GM19193 (cell line): ENCODE data around the gene F11.

Source experiments
- POLR2A ChIP-seq: IDR thresholded peaks from 4 replicates; pipeline ENCODE4 v1.6.1; 2011; ENCODE audit not compliant: insufficient read depth, insufficient read length; ENCODE audit errors: extremely low read depth

Gene F11

DNA sequence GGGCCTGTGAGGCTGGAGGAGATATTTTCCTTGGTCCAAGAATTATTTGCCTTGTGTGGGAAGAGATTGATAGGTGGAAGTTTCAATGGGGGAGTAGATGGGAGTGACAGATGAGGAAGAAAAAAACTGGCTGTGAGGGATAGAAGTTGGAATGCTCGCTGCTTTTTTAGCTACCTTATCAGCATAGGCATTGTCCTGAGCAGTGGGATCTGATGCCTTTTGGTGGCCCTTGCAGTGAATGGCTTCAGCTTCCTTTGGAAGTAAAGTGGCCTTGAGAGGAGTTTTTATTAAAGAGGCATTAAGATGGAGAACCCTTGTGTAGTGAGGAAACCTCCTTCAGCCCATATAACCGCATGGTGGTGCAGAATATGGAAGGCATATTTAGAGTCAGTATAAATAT is 22.7 kb upstream of the F11 start:
- TF ChIP-seq POLR2A = no peak

DNA sequence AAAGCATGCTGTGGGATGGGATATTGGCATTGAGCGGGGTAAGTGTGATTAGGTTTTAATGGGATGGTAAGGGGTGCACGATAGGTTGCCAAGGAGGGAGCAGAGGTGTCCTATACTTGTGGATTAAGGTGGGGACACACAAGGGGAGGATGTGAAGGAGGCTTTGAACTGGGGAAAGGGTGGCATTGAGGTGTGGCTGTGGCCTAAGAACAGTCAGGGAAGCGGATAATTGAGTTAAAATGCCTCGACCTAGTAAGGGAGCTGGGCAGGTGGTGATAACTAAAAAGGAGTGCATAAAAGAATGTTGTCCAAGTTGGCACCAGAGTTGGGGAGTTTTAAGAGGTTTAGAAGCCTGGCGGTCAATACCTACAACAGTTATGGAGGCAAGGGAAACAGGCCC is 21.2 kb upstream of the F11 start:
- no peak for TF ChIP-seq POLR2A

DNA sequence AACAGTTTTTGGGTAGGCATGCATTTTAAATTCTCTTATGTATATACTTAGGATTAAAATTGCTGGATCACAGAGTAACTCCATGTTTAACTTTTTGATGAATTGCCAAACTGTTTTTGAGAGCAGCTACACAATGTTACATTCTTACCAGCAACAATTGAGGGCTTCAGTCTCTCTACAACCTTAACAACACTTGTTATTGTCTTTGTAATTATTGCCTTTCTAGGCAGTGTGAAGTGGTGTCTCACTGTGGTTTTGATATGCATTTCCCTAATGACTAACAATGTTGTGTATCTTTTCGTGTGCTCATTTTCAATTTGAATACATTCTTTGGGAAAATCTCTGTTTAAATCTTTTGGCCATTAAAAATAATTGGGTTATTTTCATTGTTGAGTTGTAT is 17.3 kb upstream of the F11 start:
- no peak for TF ChIP-seq POLR2A

DNA sequence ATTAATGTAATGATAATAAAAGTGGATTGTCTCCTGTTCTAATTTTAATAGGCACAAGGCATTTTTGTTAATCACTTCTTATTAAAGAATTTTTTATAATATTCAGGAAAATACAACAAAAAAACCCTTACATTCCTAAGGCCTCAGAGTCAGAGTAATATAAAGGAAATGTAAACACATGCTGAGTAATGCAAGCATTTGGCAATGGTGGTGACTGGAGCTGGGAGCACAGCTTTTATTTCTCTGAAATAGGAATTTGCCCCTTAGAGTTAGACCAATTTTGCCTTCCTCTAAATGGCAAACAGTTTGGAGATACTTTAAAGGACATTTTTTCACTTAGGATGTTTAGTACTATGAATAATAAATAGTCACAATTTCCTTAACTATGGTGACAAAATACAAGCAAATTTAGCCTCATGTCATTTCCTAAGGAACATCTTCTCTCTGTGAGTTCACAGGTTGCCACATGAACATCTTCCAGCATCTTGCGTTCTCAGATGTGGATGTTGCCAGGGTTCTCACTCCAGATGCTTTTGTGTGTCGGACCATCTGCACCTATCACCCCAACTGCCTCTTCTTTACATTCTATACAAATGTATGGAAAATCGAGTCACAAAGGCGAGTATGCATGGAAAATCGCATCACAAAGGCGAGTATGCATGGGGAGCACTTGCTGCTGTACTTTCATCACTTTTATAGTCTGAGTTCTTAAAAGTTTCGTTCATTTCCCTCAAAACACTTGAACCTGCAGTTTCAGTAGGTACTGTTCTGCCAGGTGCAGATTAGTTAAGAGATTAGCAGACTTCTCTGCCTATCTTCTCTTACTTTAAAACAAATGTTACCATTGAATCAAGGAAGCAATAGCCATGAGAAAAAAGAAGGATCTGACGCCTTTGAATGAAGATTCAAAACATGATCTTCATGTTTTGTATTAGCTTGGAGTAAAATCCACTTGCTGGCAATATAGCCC is 15.9 kb upstream of the F11 start:
- no peak for TF ChIP-seq POLR2A

DNA sequence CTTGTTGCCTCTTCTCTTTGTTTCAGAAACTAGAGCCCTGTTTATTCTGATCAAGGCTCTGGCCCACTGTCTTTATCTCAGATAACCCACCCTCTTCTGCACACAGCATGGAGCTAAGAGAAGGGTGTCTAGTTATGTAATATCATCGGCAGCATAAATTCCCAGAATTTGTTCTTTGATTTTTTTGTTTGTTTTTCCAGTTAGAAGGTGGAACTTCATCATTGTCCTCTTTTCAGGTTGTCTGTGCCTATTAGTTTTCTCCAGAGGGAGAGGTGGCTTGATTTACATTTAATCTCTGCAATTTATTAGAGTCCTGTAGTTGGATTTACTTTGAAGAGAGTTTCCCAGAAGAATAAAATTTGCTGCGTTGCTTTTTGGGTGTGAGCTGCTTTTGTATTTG is 15.2 kb upstream of the F11 start:
- no peak for TF ChIP-seq POLR2A

DNA sequence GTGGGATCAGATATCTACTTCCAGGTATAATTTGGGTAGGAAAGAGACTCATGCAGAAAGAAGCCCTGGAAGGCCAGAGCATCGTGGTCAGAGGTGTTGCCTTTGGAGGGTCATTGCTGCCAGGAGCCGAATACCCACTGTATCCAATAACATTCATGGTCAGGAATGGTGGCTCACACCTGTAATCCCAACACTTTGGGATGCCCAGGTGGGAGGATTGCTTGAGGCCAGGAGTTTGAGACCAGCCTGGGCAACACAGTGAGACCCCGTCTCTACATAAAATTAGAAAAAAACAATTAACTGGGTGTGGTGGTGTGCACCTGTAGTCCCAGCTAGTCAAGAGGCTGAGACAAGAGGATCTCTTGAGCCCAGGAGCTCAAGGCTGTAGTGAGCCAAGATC is 10.9 kb upstream of the F11 start:
- no peak for TF ChIP-seq POLR2A

DNA sequence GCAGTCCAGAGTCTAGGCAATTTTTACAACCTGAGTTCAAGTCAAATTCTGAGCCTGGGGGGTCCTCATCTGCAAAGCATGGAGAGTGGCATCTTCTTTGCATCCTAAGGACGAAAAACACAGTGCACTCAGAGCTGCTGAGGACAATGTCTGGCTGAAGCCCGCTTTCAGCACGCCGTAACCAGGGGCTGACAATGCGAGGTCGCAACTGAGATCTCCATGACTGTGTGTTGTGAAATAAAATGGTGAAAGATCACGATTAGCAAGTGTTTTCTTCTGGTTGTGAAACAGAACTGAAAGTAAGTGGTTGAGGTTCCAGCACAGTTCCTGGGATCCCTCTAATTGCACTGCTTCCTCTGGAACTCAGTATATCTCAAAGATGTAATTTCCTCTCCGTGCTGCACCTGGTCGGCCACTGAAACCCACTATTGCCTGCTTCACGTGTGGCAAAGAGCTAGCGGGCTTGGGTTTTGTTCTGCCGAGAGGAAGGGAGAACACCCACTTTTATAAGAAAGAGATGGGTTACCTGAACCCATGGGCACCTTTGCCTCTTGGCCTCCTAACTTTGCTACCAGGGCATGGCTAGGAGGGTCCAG is 7.7 kb upstream of the F11 start:
- TF ChIP-seq POLR2A = no peak

DNA sequence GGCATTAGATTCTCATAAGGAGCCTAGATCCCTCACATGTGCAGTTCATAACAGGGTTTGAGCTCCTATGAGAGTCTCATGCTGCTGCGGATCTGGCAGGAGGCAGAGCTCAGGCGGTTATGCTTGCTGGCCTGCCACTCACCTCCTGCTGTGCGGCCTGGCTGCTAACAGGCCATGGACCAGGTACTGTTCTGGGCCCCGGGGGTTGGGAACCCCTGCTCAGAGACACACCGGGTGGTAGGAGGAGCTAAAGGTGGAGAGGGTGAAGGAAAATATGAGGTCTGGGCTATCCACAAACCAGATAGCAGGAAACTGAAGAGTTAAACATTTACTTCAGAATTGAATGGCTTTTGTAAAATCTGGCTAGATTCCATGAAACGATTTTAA is 5.9 kb upstream of the F11 start:
- no peak for TF ChIP-seq POLR2A

DNA sequence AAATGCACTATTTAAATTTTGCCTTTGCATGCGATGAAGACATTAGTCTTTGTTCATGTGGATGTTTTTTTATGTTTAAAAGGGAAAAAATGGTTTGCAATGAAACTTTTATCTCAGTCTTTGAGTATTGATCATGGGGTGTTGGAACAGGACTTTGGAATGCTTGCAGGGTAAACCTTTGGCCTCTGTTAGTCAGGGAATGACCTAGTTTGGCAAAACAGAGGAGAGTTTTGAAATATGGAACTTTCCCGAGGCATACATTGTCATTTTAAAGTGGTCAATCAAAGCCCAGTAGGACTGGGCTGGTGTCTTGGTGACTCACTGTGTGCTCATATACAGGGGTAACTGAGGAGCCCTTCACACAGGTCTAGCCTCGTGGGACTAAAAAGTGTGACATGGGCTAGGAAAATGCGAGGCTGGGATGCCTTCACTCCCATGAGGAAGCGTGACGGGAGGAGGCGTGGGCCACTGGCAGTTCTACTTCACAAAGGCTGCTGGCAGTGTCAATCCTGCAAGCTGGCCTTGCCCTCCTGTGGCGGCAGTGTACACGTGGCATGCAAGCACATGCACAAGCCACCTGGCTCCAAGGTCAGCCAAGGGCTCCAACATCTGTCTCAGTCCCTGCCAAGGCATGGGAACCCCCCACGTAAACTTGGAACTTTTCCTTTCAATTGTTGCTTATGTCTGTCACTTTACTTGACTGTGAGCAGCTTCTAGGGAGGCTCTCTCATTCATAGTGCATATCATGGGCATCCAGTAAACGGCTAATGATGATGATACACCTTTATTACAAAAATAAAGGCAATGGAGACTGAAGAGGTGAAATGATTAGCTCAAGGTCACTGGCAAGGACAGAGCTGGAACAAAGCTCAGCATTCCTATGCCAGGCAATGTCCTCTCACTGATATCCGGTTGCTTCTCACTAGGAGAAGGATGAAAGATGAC is 5.2 kb upstream of the F11 start:
- TF ChIP-seq POLR2A = no peak

DNA sequence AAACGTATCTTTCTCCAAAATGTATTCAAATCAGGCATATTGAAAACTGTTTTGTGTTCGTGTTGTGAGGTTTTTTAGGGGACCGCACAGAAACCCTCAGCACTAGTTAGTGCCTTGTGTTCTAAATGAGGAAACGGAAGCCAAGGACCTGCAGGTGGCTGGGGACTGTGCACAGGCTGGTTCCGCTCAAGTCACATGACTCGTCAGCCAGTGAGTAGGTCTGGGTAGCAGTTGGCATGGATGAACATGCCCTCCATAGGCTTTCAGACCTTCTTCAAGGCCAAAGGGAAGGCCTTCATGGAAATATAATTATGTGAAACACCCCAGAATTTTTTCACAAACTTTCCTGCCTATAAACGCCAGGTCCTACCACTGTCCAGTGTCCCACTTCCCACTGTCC is 1.3 kb upstream of the F11 start:
- TF ChIP-seq POLR2A = no peak

DNA sequence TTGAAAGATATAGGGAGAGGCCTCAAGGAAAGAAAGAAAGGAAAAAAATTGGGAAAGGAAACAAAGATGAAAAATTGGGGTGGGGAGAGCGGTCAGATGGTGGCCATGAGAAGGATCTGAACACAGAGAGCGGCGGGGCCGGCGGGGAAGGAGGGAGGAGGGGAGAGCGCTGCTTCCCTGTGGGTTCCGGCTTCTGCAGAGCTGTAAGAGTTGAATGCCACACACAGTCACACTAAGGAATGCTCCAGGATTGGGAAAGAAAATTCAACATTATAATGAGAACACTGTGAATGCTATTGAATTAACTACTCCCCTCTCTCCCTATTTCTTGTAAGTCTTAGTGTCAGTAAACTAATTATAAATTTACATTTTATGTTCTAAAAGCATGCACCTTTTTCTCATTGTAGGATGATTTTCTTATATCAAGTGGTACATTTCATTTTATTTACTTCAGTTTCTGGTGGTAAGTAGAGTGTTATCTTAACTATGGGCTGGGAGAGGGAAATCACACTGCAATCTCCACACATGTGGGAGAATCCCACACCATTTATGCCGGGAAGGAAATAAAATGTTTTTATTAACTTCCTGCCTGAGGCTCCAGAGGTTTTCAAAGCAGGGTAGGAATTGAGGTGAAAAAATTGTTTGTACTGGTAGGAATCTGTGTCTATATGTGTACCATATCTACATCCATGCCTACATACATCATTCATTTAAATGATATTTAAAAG is 904 bp downstream of the F11 start:
- TF ChIP-seq POLR2A = no peak

DNA sequence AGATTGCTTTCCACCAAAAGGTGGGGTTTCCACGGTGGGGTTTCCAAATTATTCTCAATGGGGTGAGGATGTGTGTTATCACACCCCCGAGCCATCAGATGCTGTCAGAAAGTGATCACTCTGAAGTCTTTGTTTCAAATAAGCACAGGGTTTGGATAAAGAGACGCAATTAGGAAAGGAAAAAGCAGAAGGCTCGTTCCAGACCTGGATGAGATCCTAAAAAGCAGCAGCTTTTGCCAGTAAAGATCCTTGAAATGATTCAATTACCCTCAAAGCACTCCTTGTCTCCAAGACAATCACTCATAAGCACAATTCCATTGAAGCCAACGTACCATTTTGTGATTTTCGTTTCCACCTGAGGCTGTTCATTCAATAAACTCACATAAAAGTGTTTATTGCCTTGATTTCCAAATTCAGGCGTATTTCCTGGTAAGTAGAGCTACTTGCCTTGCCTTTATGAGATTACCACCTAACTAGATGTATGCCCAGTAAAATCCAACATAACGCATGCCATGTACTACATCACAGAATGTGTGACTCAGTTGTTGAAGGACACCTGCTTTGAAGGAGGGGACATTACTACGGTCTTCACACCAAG is 5.2 kb downstream of the F11 start:
- TF ChIP-seq POLR2A = no peak

DNA sequence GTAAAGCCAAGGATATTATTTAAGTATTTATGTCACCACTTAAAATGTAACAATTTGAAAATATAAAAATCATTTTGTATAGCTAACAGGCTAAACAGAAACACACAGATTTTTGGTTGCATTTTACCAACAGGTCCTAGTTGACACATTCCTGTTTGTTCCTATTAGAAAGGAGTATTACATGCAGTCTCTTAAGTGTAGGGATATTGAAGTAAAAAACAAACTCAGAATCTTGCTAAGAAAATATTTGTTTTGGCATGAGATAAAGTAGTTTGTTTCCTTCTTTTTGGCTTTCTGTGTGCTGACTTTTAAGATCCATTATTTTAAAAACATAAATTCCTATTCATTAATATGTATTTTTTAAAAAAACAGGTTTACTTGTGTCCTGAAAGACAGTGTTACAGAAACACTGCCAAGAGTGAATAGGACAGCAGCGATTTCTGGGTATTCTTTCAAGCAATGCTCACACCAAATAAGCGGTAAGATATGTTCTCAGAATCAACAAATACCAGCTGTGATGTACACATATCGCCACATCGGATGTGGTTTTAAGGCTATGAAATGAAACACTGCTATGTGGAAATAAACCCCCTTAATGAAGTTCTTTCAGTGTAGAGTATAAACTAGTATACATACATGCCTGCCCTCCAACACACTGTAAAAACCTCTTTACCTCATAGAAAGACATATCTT is 6.9 kb downstream of the F11 start:
- no peak for TF ChIP-seq POLR2A

DNA sequence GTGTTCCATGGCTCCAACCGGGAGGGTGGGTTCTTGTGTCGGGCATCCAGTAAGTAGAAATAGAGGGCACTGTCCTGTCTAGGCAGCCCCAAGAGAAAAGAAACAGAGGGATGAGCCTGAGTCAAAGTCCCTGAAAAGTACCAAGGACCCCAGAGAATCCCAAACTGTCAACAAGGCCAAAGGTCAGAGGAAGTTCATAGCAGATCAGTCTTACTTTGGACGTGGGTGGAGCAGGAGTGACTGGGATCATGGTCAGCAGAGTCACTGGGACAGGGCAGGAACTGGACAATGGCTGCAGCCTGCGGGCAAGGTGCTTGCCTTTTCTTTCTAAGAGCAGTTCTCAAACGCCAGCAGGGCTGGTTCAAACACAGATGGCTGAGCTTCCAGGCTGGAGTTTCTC is 17.3 kb downstream of the F11 start:
- TF ChIP-seq POLR2A = no peak

DNA sequence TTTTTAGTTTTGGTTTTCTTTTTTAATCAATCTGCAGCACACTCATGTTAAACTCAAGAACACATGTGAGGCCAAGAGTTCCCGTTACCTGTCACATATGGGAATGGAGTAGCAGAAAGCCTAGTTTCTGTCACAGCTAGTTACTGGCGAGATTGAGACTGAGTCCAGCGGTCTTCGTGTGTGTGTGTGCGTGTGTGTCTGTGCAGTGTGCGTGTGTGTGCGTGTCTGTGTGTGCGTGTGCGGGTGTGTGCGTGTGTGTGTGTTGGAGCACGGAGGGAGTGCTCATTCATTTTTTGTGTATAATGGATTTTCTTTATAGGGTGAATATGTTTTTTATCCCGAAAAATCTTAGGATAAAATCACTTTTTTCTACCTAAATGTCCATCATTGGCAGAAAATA is 19.2 kb downstream of the F11 start:
- TF ChIP-seq POLR2A = no peak

DNA sequence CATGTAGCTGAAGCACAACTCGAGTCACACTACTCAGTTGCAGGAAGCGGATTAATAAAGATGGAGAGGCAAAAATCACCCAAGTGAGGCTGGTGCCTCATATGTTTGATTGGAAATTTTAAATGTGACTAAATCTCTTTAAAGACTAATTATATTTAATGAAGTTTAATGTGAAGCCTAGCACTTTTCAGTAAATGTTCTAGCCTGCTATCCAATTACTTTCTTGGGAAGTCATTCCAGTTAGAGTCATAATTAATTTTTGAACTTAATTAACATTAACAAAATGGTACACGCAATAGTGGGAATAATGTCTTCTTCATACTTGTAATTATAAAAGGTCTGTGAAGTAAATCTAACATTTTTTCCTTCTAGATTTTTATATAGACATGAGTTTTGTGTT is 20.6 kb downstream of the F11 start:
- no peak for TF ChIP-seq POLR2A
